ENCODE results near the gene ZNF330. TPM values are rescaled to one million over a fixed set of nuclear protein-coding genes. Genes with fewer than 3 reads are reported as not detected.

The ZNF330 gene
- total and polyA plus RNA-seq, 2 of the 4 experiments (the other 2 are of a cell fraction) = 27.2 to 34.1 TPM

- POLR2A ChIA-PET (ENCODE audit: unreplicated experiment) = no interaction called here
- intact Hi-C loops (cut with micrococcal nuclease) = no loop called here
- H2AFZ ChIP-seq (replicated peaks; ENCODE audit: low read length, poor library complexity) = no peak overlapping the region
- no peaks in the 10 kb centered on the region for H3K9me1 ChIP-seq (ENCODE audit: insufficient read depth, low read length)
- dilution Hi-C loops (cut with HindIII; ENCODE audit: low sequenced_read_pairs, unreplicated experiment) = no loop called here
- BruUV-seq (replicated peaks) = no TSS peak
- H2BK5ac ChIP-seq (ENCODE audit: low read depth, low read length, poor library complexity, severe bottlenecking) = no peak overlapping the region
- no peak overlapping the region for H3K14ac ChIP-seq (replicated peaks; ENCODE audit: low read depth, low read length)
- no peaks in the 10 kb centered on the region for H3K36me3 ChIP-seq (ENCODE audit: control insufficient read depth, insufficient read depth, low read length)
- no peak overlapping the region for H2BK15ac ChIP-seq (ENCODE audit: low read depth, low read length)
- no peak overlapping the region for H2BK20ac ChIP-seq (ENCODE audit: low read depth, low read length)
- no peak overlapping the region for H3K18ac ChIP-seq (ENCODE audit: low read depth, low read length)
- in situ Hi-C loops (cut with MboI; ENCODE audit: low sequenced_read_pairs) = no loop called here
- no peak overlapping the region for H4K8ac ChIP-seq (ENCODE audit: low read depth in 2 of 2, low read length in 2 of 2)
- no peak overlapping the region for H3K4me2 ChIP-seq (ENCODE audit: low read depth, low read length)
- no peak overlapping the region for H3K56ac ChIP-seq (ENCODE audit: extremely low read depth, insufficient read depth, low read length)
- no peak overlapping the region for H3K27ac ChIP-seq (ENCODE audit: insufficient read depth, low read length)
- no peak overlapping the region for H4K5ac ChIP-seq (ENCODE audit: low read depth, low read length)
- no peak overlapping the region for H2AK9ac ChIP-seq (replicated peaks; ENCODE audit: low read depth, low read length, poor library complexity)
- no peak overlapping the region for H3K9ac ChIP-seq (ENCODE audit: low read depth, low read length)
- H3K4me1 ChIP-seq (ENCODE audit: control insufficient read depth, insufficient read depth, low read length) = no peaks in the 10 kb centered on the region
- no peaks in the 10 kb centered on the region for H4K20me1 ChIP-seq (ENCODE audit: insufficient read depth, low read length)
- DNase-seq (no peak), ATAC-seq (ENCODE audit: low read depth) (no peak)
- H3K23ac ChIP-seq (ENCODE audit: low read depth, low read length) = no peak overlapping the region
- H3K4ac ChIP-seq (ENCODE audit: low read depth, low read length) = no peak overlapping the region
- no peaks in the 10 kb centered on the region for H3K79me1 ChIP-seq (ENCODE audit: low read depth in 1 of 2, low read length in 2 of 2)
- H3K27me3 ChIP-seq (ENCODE audit: control insufficient read depth, insufficient read depth, low read length) = peaks cover 19% of the 10 kb centered on the region
- no peak overlapping the region for H3K4me3 ChIP-seq (ENCODE audit: insufficient read depth, low read depth, low read length)
- TF ChIP-seq, protein P1, sequence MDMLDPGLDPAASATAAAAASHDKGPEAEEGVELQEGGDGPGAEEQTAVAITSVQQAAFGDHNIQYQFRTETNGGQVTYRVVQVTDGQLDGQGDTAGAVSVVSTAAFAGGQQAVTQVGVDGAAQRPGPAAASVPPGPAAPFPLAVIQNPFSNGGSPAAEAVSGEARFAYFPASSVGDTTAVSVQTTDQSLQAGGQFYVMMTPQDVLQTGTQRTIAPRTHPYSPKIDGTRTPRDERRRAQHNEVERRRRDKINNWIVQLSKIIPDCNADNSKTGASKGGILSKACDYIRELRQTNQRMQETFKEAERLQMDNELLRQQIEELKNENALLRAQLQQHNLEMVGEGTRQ (IDR thresholded peaks at IDR 0.05; ENCODE audit: low read depth, low read length) = no peak
- TF ChIP-seq NFE2L2 (IDR thresholded peaks at IDR 0.05; ENCODE audit: low read depth, low read length) (no peak), RFX5 (IDR thresholded peaks at IDR 0.05; ENCODE audit: low read depth, low read length) (no peak), MXI1 (IDR thresholded peaks at IDR 0.05; ENCODE audit: borderline replicate concordance, low read depth, low read length) (no peak), SMC3 (IDR thresholded peaks at IDR 0.05; ENCODE audit: low read depth, low read length) (no peak), RAD21 (IDR thresholded peaks at IDR 0.05; ENCODE audit: low read length) (no peak), CEBPB (IDR thresholded peaks at IDR 0.05; ENCODE audit: low read depth, low read length) (no peak)
- TF ChIP-seq, protein P2, sequence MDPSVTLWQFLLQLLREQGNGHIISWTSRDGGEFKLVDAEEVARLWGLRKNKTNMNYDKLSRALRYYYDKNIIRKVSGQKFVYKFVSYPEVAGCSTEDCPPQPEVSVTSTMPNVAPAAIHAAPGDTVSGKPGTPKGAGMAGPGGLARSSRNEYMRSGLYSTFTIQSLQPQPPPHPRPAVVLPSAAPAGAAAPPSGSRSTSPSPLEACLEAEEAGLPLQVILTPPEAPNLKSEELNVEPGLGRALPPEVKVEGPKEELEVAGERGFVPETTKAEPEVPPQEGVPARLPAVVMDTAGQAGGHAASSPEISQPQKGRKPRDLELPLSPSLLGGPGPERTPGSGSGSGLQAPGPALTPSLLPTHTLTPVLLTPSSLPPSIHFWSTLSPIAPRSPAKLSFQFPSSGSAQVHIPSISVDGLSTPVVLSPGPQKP (IDR thresholded peaks at IDR 0.05; ENCODE audit: borderline replicate concordance, low read depth, low read length) = no peak
- H3K9me3 ChIP-seq (ENCODE audit: control insufficient read depth, insufficient read depth, low read length) = no peaks in the 10 kb centered on the region
- CTCF ChIA-PET = no interaction called here
- no peak overlapping the region for H2AK5ac ChIP-seq (ENCODE audit: low read depth, low read length)
- no peak overlapping the region for H2BK120ac ChIP-seq (ENCODE audit: low read depth, low read length)
- no peak overlapping the region for H4K91ac ChIP-seq (ENCODE audit: insufficient read depth, low read depth, low read length)
- no CpG with 5 or more reads among the region's 2 CpGs for WGBS, 2 experiments (ENCODE audit: extremely low coverage in 2 of 2, insufficient read length in 1 of 2)
Observed at GRCh38 chr4:141192564-141192963, 28.1 kb upstream of the ZNF330 start.

Data from IMR-90 (cell line).